ENCODE results near the gene LSP1. TPM values are rescaled to one million over a fixed set of nuclear protein-coding genes. Genes with fewer than 3 reads are reported as not detected.

LSP1 gene
- total and polyA plus RNA-seq, 2 of the 13 experiments (the other 11 are each of a cell fraction or from before 2014, with no cell fraction given), result 0.59 to 1.00 TPM

- TF ChIP-seq, protein P1, sequence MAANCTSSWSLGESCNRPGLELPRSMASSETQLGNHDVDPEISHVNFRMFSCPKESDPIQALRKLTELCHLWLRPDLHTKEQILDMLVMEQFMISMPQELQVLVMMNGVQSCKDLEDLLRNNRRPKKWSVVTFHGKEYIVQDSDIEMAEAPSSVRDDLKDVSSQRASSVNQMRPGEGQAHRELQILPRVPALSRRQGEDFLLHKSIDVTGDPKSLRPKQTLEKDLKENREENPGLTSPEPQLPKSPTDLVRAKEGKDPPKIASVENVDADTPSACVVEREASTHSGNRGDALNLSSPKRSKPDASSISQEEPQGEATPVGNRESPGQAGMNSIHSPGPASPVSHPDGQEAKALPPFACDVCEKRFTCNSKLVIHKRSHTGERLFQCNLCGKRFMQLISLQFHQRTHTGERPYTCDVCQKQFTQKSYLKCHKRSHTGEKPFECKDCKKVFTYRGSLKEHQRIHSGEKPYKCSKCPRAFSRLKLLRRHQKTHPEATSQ (CRISPR knock-in tag; IDR thresholded peaks at IDR 0.05; ENCODE audit: borderline replicate concordance), result no peak
- no peak for TF ChIP-seq ZNF17 (CRISPR knock-in tag; IDR thresholded peaks at IDR 0.05)
- no peak for TF ChIP-seq GPN1 (CRISPR knock-in tag; IDR thresholded peaks at IDR 0.05; ENCODE audit: borderline replicate concordance)
- TF ChIP-seq CTCF (CRISPR knock-in tag; IDR thresholded peaks at IDR 0.05), result no peak
Observed at GRCh38 chr11:1932105-1932480, 79.2 kb downstream of the LSP1 start (continued).

GRCh38 chr11:1932681-1933080 lies 79.8 kb downstream of the LSP1 start:
- Histone ChIP-seq H3K27ac (ENCODE audit: extremely low read length, insufficient read depth, low read length) (no peak overlapping the region), H3K27me3 (ENCODE audit: control insufficient read depth in 1 of 2, insufficient read depth in 2 of 2, low read length in 2 of 2) (peaks cover 24 to 73% of the 10 kb centered on the region in 2 experiments), H3K4me2 (ENCODE audit: low read depth, low read length) (no peak overlapping the region), H3K4me3 (replicated peaks in 1 of 3; ENCODE audit: insufficient read depth in 1 of 3, low read depth in 2 of 3, low read length in 3 of 3) (no peak overlapping the region), H2AFZ (ENCODE audit: low read length) (no peak overlapping the region), H3K9me3 (ENCODE audit: low read length) (no peaks in the 10 kb centered on the region), H3K79me2 (ENCODE audit: insufficient read depth, low read length) (no peaks in the 10 kb centered on the region), H3K36me3 (replicated peaks in 1 of 2; ENCODE audit: control insufficient read depth in 1 of 2, insufficient read depth in 2 of 2, low read length in 2 of 2) (no peaks in the 10 kb centered on the region), H4K20me1 (ENCODE audit: insufficient read depth, low read length) (no peaks in the 10 kb centered on the region), H3K9ac (ENCODE audit: insufficient read depth, low read depth, low read length) (no peak overlapping the region), H3K4me1 (ENCODE audit: insufficient read depth, low read length) (no peaks in the 10 kb centered on the region)
- BruUV-seq (replicated peaks), result no TSS peak
- FAIRE-seq, result no peak
- intact Hi-C loops (cut with micrococcal nuclease; ENCODE audit: unreplicated experiment) (no loop called here), in situ Hi-C loops (cut with HindIII; ENCODE audit: extremely low pct_ligation_motif_present, low pct_unique_long_range_greater_than_20kb) (no loop called here)
- DNase-seq (ENCODE audit: low spot score), result no peak
- no peak for ATAC-seq
- ChIA-PET POLR2A (no interaction called here), CTCF (ENCODE audit: low intra/inter-chr PET ratio, low total read pairs) (no interaction called here)
- 18% methylated on average over 4 of the region's 4 CpGs for WGBS (ENCODE audit: low lambda C conversion rate)
- TF ChIP-seq ZNF646 (CRISPR knock-in tag; IDR thresholded peaks at IDR 0.05) (no peak), SAP130 (CRISPR knock-in tag; IDR thresholded peaks at IDR 0.05; ENCODE audit: low read depth) (no peak), ERF (CRISPR knock-in tag; IDR thresholded peaks at IDR 0.05) (no peak), ZFP41 (CRISPR knock-in tag; IDR thresholded peaks at IDR 0.05; ENCODE audit: borderline replicate concordance) (no peak), FOXK1 (CRISPR knock-in tag; IDR thresholded peaks at IDR 0.05; ENCODE audit: borderline replicate concordance, low read depth) (no peak), GFI1 (CRISPR knock-in tag; IDR thresholded peaks at IDR 0.05; ENCODE audit: borderline replicate concordance) (no peak), BCLAF1 (IDR thresholded peaks at IDR 0.05) (no peak)

All from HepG2 (cell line).